ENCODE results near the gene CFAP46.

The CFAP46 gene

DNA sequence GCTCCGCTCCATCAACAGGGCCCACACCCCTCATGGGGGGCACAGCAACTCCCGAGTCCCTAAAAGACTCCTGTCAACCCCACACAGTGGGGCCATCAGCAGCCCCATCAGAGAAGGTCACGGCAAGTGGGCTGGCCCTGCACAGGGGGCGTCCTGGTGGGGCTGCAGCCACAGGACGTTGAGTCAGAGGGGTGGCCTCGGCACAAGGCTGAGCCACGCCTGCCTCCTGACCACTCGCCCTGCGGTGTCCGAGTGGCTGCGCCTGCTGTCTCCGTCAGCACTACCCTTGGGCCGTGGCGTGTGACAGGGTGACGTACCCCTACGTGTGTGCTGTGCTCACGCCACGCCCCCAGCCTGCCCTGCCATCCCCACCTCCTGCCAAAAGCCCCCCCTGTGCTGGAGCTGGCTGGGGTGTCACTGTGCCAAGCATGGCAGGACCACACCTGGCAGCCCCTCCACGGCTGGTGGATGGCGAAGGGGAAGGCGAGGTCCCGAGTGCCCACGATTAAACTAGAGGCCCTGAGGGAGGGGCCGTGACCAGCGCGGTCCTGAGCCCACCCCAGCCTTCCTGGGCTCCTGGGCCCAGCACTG, 130.4 kb downstream of the CFAP46 start:
- TF ChIP-seq EZH2phosphoT487 (IDR thresholded peaks at IDR 0.05; ENCODE audit: borderline replicate concordance) (no peak), CTCF (conservative IDR thresholded peaks at IDR 0.05; ENCODE audit: low read length) (no peak)

GRCh38 chr10:132810807-132811700, 131.3 kb downstream of the CFAP46 start:
- Histone ChIP-seq H3K4me3 (ENCODE audit: low read length, poor library complexity, severe bottlenecking) (no peak overlapping the region), H3K79me2 (ENCODE audit: insufficient read depth, low read length) (no peaks in the 10 kb centered on the region), H2AFZ (ENCODE audit: low read length) (no peak overlapping the region), H3K9ac (ENCODE audit: low read depth, low read length, poor library complexity, severe bottlenecking) (no peak overlapping the region), H4K20me1 (ENCODE audit: insufficient read depth, low read length, poor library complexity, severe bottlenecking) (no peaks in the 10 kb centered on the region), H3K27me3 (ENCODE audit: insufficient read depth, low read length, poor library complexity, severe bottlenecking) (no peaks in the 10 kb centered on the region), H3K9me3 (ENCODE audit: insufficient read depth, low read depth, low read length) (no peaks in the 10 kb centered on the region), H3K9me2 (replicated peaks; ENCODE audit: low read depth, low read length) (no peaks in the 10 kb centered on the region), H3K36me3 (ENCODE audit: insufficient read depth, low read length) (no peaks in the 10 kb centered on the region), H3K4me2 (ENCODE audit: low read depth, low read length, poor library complexity, severe bottlenecking) (no peak overlapping the region), H3K4me1 (ENCODE audit: insufficient read depth, low read length, poor library complexity, severe bottlenecking) (no peaks in the 10 kb centered on the region), H3F3A (ENCODE audit: low read depth) (no peaks in the 10 kb centered on the region)
- TF ChIP-seq EZH2phosphoT487 (IDR thresholded peaks at IDR 0.05; ENCODE audit: borderline replicate concordance) (no peak), CTCF (conservative IDR thresholded peaks at IDR 0.05; ENCODE audit: low read length) (no peak)

More for the DNA sequence above, 130.4 kb downstream of the CFAP46 start:
- H3K79me2 ChIP-seq (ENCODE audit: insufficient read depth, low read length) = no peaks in the 10 kb centered on the region
- no peaks in the 10 kb centered on the region for H3K9me3 ChIP-seq (ENCODE audit: insufficient read depth, low read depth, low read length)
- H2AFZ ChIP-seq (ENCODE audit: low read length) = no peak overlapping the region
- H3F3A ChIP-seq (ENCODE audit: low read depth) = no peaks in the 10 kb centered on the region
- no peaks in the 10 kb centered on the region for H4K20me1 ChIP-seq (ENCODE audit: insufficient read depth, low read length, poor library complexity, severe bottlenecking)
- no peaks in the 10 kb centered on the region for H3K36me3 ChIP-seq (ENCODE audit: insufficient read depth, low read length)
- no peak overlapping the region for H3K9ac ChIP-seq (ENCODE audit: low read depth, low read length, poor library complexity, severe bottlenecking)
- no peaks in the 10 kb centered on the region for H3K27me3 ChIP-seq (ENCODE audit: insufficient read depth, low read length, poor library complexity, severe bottlenecking)
- no peaks in the 10 kb centered on the region for H3K4me1 ChIP-seq (ENCODE audit: insufficient read depth, low read length, poor library complexity, severe bottlenecking)
- no peak overlapping the region for H3K4me3 ChIP-seq (ENCODE audit: low read length, poor library complexity, severe bottlenecking)
- no peaks in the 10 kb centered on the region for H3K9me2 ChIP-seq (replicated peaks; ENCODE audit: low read depth, low read length)
- no peak overlapping the region for H3K4me2 ChIP-seq (ENCODE audit: low read depth, low read length, poor library complexity, severe bottlenecking)

DNA sequence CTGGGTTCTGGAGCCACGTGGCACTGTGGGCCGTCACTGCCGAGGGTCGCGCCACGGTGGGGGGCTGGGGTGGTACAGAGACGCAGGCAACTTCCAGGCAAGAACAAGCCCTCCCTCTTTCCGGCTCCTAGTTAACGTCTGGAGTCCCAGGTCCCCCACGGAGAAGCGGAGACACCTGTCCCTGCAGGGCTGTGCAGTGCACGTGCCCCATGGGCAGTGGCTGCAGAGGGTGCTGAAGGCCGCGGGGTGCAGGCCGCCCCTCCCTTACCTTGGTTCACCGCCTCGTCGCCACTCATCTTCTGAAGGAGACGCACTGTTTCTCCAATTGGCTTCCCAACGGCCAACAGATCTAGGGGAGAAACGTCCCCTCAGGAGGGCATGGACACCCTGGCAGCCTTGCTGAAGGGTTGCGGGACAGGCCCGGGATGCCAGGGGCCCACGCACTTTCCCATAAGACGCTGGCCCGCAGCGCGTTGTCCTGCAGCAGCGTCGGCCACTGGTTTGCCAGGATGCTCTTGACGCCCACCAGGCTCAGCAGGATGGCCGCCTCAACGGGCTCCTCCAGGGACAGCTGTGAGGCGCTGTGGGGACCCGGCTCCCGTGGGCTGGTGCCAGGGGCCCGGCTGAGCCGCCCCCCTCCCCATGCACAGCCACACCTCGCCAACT, 132.1 kb downstream of the CFAP46 start:
- Histone ChIP-seq H3K4me2 (ENCODE audit: low read depth, low read length, poor library complexity, severe bottlenecking) (no peak overlapping the region), H3K4me3 (ENCODE audit: low read length, poor library complexity, severe bottlenecking) (no peak overlapping the region), H3K4me1 (ENCODE audit: insufficient read depth, low read length, poor library complexity, severe bottlenecking) (no peaks in the 10 kb centered on the region), H3K27me3 (ENCODE audit: insufficient read depth, low read length, poor library complexity, severe bottlenecking) (no peaks in the 10 kb centered on the region), H3K79me2 (ENCODE audit: insufficient read depth, low read length) (no peaks in the 10 kb centered on the region), H3K36me3 (ENCODE audit: insufficient read depth, low read length) (no peaks in the 10 kb centered on the region), H2AFZ (ENCODE audit: low read length) (no peak overlapping the region), H4K20me1 (ENCODE audit: insufficient read depth, low read length, poor library complexity, severe bottlenecking) (no peaks in the 10 kb centered on the region), H3K9ac (ENCODE audit: low read depth, low read length, poor library complexity, severe bottlenecking) (no peak overlapping the region), H3K9me3 (ENCODE audit: insufficient read depth, low read depth, low read length) (no peaks in the 10 kb centered on the region), H3F3A (ENCODE audit: low read depth) (no peaks in the 10 kb centered on the region), H3K9me2 (replicated peaks; ENCODE audit: low read depth, low read length) (no peaks in the 10 kb centered on the region)
- TF ChIP-seq EZH2phosphoT487 (IDR thresholded peaks at IDR 0.05; ENCODE audit: borderline replicate concordance) (no peak), CTCF (conservative IDR thresholded peaks at IDR 0.05; ENCODE audit: low read length) (no peak)
